HepG2 (cell line): ENCODE results near the gene FMC1. TPM values are rescaled to one million over a fixed set of nuclear protein-coding genes. Genes with fewer than 3 reads are reported as not detected.

Experiments used
- ATF7 ChIP-seq, 2 experiments: fragments of 450-650 bp in 1 of 2; sonication (generic) in 1 of 2; formaldehyde crosslinking in 1 of 2; IDR thresholded peaks; 2 replicates each; pipeline versions ENCODE4 v1.4.0 to v1.6.1; 2016 to 2020; ENCODE audit warnings: antibody characterized with exemption in 1 of 2, mild to moderate bottlenecking in 1 of 2, missing genetic modification reagents in 1 of 2
- FOXO1 ChIP-seq: sonication (generic); formaldehyde crosslinking; IDR thresholded peaks from 2 replicates; pipeline ENCODE4 v1.4.0; 2020; ENCODE audit warnings: missing genetic modification reagents
- GTF3A ChIP-seq: sonication (generic); formaldehyde crosslinking; conservative IDR thresholded peaks from 2 replicates; pipeline ENCODE4 v1.4.0; 2020; ENCODE audit warnings: mild to moderate bottlenecking, missing genetic modification reagents
- HNF4A ChIP-seq: sonication (generic); formaldehyde crosslinking; IDR thresholded peaks from 2 replicates; pipeline ENCODE4 v1.4.0; 2020; ENCODE audit warnings: missing genetic modification reagents
- HNF4G ChIP-seq, 2 experiments: sonication (generic) in 1 of 2; formaldehyde crosslinking in 1 of 2; IDR thresholded peaks; 2 replicates each; pipeline versions ENCODE4 v1.4.0 to v1.6.1; 2011 to 2020; ENCODE audit warnings: borderline replicate concordance in 2 of 2, low read depth in 2 of 2, mild to moderate bottlenecking in 2 of 2, low read length in 1 of 2, missing genetic modification reagents in 1 of 2, moderate library complexity in 1 of 2
- HNRNPH1 ChIP-seq: fragments of 200-400 bp; formaldehyde crosslinking; optimal IDR thresholded peaks from 2 replicates; pipeline ENCODE3; 2017; ENCODE audit warnings: mild to moderate bottlenecking, low read depth, low read length
- IKZF4 ChIP-seq: sonication (generic); formaldehyde crosslinking; IDR thresholded peaks from 2 replicates; pipeline ENCODE4 v1.5.1; 2020; ENCODE audit warnings: borderline replicate concordance, mild to moderate bottlenecking, low read depth, missing genetic modification reagents; ENCODE audit errors: not compliant biosample characterization
- KDM1A ChIP-seq: IDR thresholded peaks from 2 replicates; pipeline ENCODE4 v1.6.1; 2016; ENCODE audit warnings: missing compliant biosample characterization
- KDM4B ChIP-seq: sonication (generic); formaldehyde crosslinking; IDR thresholded peaks from 2 replicates; pipeline ENCODE4 v1.4.0; 2020; ENCODE audit warnings: missing genetic modification reagents
- MAF1 ChIP-seq: sonication (generic); formaldehyde crosslinking; IDR thresholded peaks from 2 replicates; pipeline ENCODE4 v1.5.0; 2020; ENCODE audit warnings: missing genetic modification reagents, borderline replicate concordance
- NCOR1 ChIP-seq: fragments of 200-600 bp; sonication (generic); IDR thresholded peaks from 2 replicates; pipeline ENCODE4 v1.7.0; 2017; ENCODE audit warnings: antibody characterized with exemption, low read length, borderline replicate concordance
- PCBP2 ChIP-seq: fragments of 200-400 bp; formaldehyde crosslinking; optimal IDR thresholded peaks from 2 replicates; pipeline ENCODE3; 2018; ENCODE audit warnings: low read length, low read depth; ENCODE audit not compliant: poor library complexity, severe bottlenecking
- RNF2 ChIP-seq: fragments of 450-650 bp; conservative IDR thresholded peaks from 2 replicates; pipeline ENCODE4 v1.6.1; 2016; ENCODE audit warnings: low read depth
- SMARCE1 ChIP-seq: fragments of 450-650 bp; IDR thresholded peaks from 2 replicates; pipeline ENCODE4 v1.6.1; 2017; ENCODE audit warnings: borderline replicate concordance
- ZC3H4 ChIP-seq: sonication (generic); formaldehyde crosslinking; IDR thresholded peaks from 2 replicates; pipeline ENCODE4 v1.4.0; 2020; ENCODE audit warnings: missing genetic modification reagents, borderline replicate concordance
- ZNF34 ChIP-seq: sonication (generic); formaldehyde crosslinking; IDR thresholded peaks from 2 replicates; pipeline ENCODE4 v1.4.0; 2020; ENCODE audit warnings: mild to moderate bottlenecking, missing genetic modification reagents, borderline replicate concordance
- ZNF382 ChIP-seq: sonication (generic); formaldehyde crosslinking; IDR thresholded peaks from 2 replicates; pipeline ENCODE4 v1.5.0; 2020; ENCODE audit warnings: missing genetic modification reagents, mild to moderate bottlenecking, borderline replicate concordance
- ZSCAN29 ChIP-seq: sonication (generic); formaldehyde crosslinking; conservative IDR thresholded peaks from 2 replicates; pipeline ENCODE4 v1.4.0; 2020; ENCODE audit warnings: mild to moderate bottlenecking, missing genetic modification reagents
- polyA plus RNA-seq, 8 experiments: library from polyadenylated mRNA; depleted of rRNA in 3 of 8; stranded (reverse) in 7 of 8; unstranded in 1 of 8; fragments of >200 nt; fragmentation: Illumina TruSeq in 4 of 8; extraction: Trizol in 4 of 8; gene quantifications; 2 replicates each; pipeline versions ENCODE4 v1.2.1 to v1.2.3, GENCODE V29; 2011 to 2016; ENCODE audit warnings: low read depth in 4 of 8, missing spikeins in 1 of 8, mixed read lengths in 1 of 8; ENCODE audit not compliant: insufficient read depth in 1 of 8
- total RNA-seq, 5 experiments: library from RNA; depleted of rRNA; stranded (reverse); fragments of >200 nt; fragmentation: Illumina TruSeq; extraction: Trizol; gene quantifications; 2 replicates each; pipeline ENCODE4 v1.2.3, GENCODE V29; 2016; ENCODE audit warnings: low read depth in 1 of 5
- TF ChIP-seq, protein P1 (sequence below): sonication (generic); formaldehyde crosslinking; IDR thresholded peaks from 2 replicates; pipeline ENCODE4 v1.8.1; 2023; ENCODE audit warnings: missing genetic modification reagents, inconsistent platforms, borderline replicate concordance
- TF ChIP-seq, protein P2 (sequence below): sonication (generic); formaldehyde crosslinking; IDR thresholded peaks from 2 replicates; pipeline ENCODE4 v1.5.0; 2020; ENCODE audit warnings: missing genetic modification reagents
- TF ChIP-seq, protein P3 (sequence below): sonication (generic); formaldehyde crosslinking; IDR thresholded peaks from 2 replicates; pipeline ENCODE4 v1.5.0; 2020; ENCODE audit warnings: missing genetic modification reagents
- TF ChIP-seq, protein P4 (sequence below): sonication (generic); formaldehyde crosslinking; IDR thresholded peaks from 2 replicates; pipeline ENCODE4 v1.5.0; 2020; ENCODE audit warnings: missing genetic modification reagents, mild to moderate bottlenecking, borderline replicate concordance
- TF ChIP-seq, protein P5 (sequence below): IDR thresholded peaks from 2 replicates; pipeline ENCODE4 v1.6.1; 2012; ENCODE audit warnings: inconsistent platforms
- TF ChIP-seq, protein P6 (sequence below): sonication (generic); formaldehyde crosslinking; IDR thresholded peaks from 2 replicates; pipeline ENCODE4 v1.8.1; 2023; ENCODE audit warnings: mild to moderate bottlenecking, moderate library complexity, missing genetic modification reagents

Gene FMC1
- total and polyA plus RNA-seq, 2 of the 13 experiments (the other 11 are each of a cell fraction or from before 2014, with no cell fraction given) = 39.2 to 50.7 TPM

DNA sequence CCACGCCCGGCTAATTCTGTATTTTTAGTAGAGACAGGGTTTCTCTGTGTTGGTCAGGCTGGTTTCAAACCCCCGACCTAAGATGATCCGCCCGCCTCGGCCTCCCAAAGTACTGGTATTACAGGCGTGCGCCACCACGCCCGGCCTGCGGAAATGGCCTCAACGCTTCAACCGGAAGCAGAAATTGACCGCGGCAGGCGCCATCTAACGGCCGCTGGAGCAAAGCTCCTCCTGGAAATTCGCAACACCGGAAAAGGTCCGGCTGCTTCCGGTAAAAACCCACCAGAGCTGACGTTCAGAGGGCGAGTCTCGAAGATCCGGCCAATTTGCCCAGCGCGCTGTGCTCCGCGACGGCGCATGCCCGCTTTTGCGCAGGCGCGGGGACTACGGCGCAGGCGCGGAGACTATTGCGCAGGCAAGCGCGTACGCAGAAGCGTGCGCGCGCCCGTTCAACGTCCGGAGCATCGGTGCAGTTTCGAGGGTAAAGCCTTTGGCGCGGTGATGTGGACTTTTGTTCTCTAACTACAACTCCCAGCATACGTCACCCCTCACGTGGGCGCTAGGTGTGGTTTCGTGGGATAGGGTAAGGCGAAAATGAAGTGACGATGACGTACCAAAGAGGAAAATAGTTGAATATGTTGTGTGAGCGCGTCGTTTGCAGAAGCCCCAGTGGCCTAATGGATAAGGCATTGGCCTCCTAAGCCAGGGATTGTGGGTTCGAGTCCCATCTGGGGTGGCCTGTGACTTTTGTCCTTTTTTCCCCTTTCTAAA lies 915 bp upstream of the FMC1 start (continued):
- peak; percentile 76; the same call in 1 of the 2 replicates for TF ChIP-seq KDM4B (CRISPR knock-in tag)
- TF ChIP-seq HNF4G (IDR thresholded peaks at IDR 0.05; ENCODE audit: borderline replicate concordance, low read depth, low read length) = no peak
- no peak for TF ChIP-seq HNF4G (CRISPR knock-in tag; IDR thresholded peaks at IDR 0.05; ENCODE audit: borderline replicate concordance, low read depth)
- peak; percentile 45 for TF ChIP-seq IKZF4 (CRISPR knock-in tag)
- TF ChIP-seq, protein P1, sequence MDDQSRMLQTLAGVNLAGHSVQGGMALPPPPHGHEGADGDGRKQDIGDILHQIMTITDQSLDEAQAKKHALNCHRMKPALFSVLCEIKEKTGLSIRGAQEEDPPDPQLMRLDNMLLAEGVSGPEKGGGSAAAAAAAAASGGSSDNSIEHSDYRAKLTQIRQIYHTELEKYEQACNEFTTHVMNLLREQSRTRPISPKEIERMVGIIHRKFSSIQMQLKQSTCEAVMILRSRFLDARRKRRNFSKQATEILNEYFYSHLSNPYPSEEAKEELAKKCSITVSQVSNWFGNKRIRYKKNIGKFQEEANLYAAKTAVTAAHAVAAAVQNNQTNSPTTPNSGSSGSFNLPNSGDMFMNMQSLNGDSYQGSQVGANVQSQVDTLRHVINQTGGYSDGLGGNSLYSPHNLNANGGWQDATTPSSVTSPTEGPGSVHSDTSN (CRISPR knock-in tag) = 0 out of 2 replicates have a peak, but pooled peaks have one; percentile 58
- peak; percentile 99 for TF ChIP-seq MAF1 (CRISPR knock-in tag)
- TF ChIP-seq, protein P2, sequence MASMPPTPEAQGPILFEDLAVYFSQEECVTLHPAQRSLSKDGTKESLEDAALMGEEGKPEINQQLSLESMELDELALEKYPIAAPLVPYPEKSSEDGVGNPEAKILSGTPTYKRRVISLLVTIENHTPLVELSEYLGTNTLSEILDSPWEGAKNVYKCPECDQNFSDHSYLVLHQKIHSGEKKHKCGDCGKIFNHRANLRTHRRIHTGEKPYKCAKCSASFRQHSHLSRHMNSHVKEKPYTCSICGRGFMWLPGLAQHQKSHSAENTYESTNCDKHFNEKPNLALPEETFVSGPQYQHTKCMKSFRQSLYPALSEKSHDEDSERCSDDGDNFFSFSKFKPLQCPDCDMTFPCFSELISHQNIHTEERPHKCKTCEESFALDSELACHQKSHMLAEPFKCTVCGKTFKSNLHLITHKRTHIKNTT (CRISPR knock-in tag) = no peak
- TF ChIP-seq NCOR1 = peak; percentile 25; the same call in 1 of the 2 replicates
- TF ChIP-seq, protein P3, sequence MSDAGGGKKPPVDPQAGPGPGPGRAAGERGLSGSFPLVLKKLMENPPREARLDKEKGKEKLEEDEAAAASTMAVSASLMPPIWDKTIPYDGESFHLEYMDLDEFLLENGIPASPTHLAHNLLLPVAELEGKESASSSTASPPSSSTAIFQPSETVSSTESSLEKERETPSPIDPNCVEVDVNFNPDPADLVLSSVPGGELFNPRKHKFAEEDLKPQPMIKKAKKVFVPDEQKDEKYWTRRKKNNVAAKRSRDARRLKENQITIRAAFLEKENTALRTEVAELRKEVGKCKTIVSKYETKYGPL (CRISPR knock-in tag) = no peak
- peak; percentile 98 for TF ChIP-seq GTF3A (CRISPR knock-in tag)
- TF ChIP-seq, protein P4, sequence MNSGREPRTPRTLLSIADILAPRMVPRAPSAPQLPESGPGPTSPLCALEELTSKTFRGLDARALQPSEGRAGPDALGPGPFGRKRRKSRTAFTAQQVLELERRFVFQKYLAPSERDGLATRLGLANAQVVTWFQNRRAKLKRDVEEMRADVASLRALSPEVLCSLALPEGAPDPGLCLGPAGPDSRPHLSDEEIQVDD (CRISPR knock-in tag) = peak; percentile 84; the same call in 1 of the 2 replicates
- peak; percentile 75; the same call in 1 of the 2 replicates for TF ChIP-seq ZC3H4
- TF ChIP-seq RNF2 = peak; percentile 60
- peak; percentile 88; the same call in 1 of the 2 replicates for TF ChIP-seq ZNF34 (CRISPR knock-in tag)
- TF ChIP-seq PCBP2 = no peak
- peak; percentile 94 for TF ChIP-seq ATF7 (IDR thresholded peaks at IDR 0.05)
- peak; percentile 90 for TF ChIP-seq ATF7 (CRISPR knock-in tag; IDR thresholded peaks at IDR 0.05)
- peak; percentile 89 for TF ChIP-seq ZSCAN29 (CRISPR knock-in tag)
- no peak for TF ChIP-seq ZNF382
- TF ChIP-seq, protein P5, sequence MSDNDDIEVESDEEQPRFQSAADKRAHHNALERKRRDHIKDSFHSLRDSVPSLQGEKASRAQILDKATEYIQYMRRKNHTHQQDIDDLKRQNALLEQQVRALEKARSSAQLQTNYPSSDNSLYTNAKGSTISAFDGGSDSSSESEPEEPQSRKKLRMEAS = peak; percentile 84; the same call in 1 of the 2 replicates
- peak; percentile 64; the same call in 1 of the 2 replicates for TF ChIP-seq HNF4A (CRISPR knock-in tag)
- no peak for TF ChIP-seq SMARCE1
- peak; percentile 79; the same call in 1 of the 2 replicates for TF ChIP-seq KDM1A (CRISPR knock-in tag)
- TF ChIP-seq HNRNPH1 = no peak
- no peak for TF ChIP-seq FOXO1 (CRISPR knock-in tag)
- TF ChIP-seq, protein P6, sequence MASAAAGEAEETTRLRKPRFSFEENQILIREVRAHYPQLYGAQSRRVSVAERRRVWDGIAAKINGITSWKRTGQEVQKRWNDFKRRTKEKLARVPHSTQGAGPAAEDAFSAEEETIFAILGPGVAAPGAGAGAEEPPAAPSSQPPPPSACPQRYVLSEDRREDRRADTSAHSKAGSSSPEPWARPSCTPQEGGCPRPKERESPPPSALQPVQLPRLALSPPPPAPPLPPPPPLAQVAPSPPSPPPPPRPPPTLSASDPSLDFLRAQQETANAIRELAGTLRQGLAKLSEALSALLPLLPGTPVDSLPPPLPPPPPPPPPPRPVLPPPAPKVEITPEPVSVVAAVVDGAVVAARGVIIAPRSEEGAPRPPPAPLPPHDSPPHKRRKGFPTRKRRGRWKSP (CRISPR knock-in tag) = peak; percentile 93
